HEK293T (cell line): ENCODE measurements around the gene CELF4.

Experiments used
- CTCF ChIA-PET: fragments of 350-600 bp; formaldehyde crosslinking; extraction: SDS; loops from one replicate; lab custom pipeline; 2021; ENCODE audit warnings: antibody characterized with exemption, inconsistent platforms; lab: Yijun Ruan, JAX
- POLR2A ChIA-PET: fragments of 350-600 bp; formaldehyde crosslinking; extraction: SDS; loops from one replicate; lab custom pipeline; 2020; ENCODE audit warnings: antibody characterized with exemption, inconsistent platforms; lab: Yijun Ruan, JAX
- DNase-seq: peaks from one replicate; pipeline ENCODE4 v3.0.0; 2012; ENCODE audit warnings: mixed read lengths; ENCODE audit errors: extremely low spot score
- ARNT ChIP-seq: fragments of 450-650 bp; IDR thresholded peaks from 2 replicates; pipeline ENCODE4 v1.6.1; 2017; ENCODE audit warnings: mild to moderate bottlenecking
- BHLHE40 ChIP-seq: fragments of 450-650 bp; IDR thresholded peaks from 2 replicates; pipeline ENCODE4 v1.6.1; 2016; ENCODE audit warnings: mild to moderate bottlenecking, moderate library complexity, borderline replicate concordance
- CTBP1 ChIP-seq: fragments of 450-650 bp; IDR thresholded peaks from 2 replicates; pipeline ENCODE4 v1.6.1; 2016; ENCODE audit warnings: borderline replicate concordance
- ELF4 ChIP-seq: fragments of 450-650 bp; IDR thresholded peaks from 2 replicates; pipeline ENCODE4 v1.6.1; 2017; ENCODE audit warnings: antibody characterized with exemption
- FOXA1 ChIP-seq: fragments of 450-650 bp; IDR thresholded peaks from 2 replicates; pipeline ENCODE4 v1.6.1; 2016; ENCODE audit warnings: mild to moderate bottlenecking
- FOXK2 ChIP-seq: fragments of 450-650 bp; IDR thresholded peaks from 2 replicates; pipeline ENCODE4 v1.6.1; 2016; ENCODE audit warnings: mild to moderate bottlenecking
- FOXM1 ChIP-seq: fragments of 450-650 bp; IDR thresholded peaks from 2 replicates; pipeline ENCODE4 v1.6.1; 2017; ENCODE audit warnings: mild to moderate bottlenecking, borderline replicate concordance
- HDGF ChIP-seq: fragments of 450-650 bp; IDR thresholded peaks from 2 replicates; pipeline ENCODE4 v1.6.1; 2017; ENCODE audit warnings: antibody characterized with exemption, borderline replicate concordance
- L3MBTL2 ChIP-seq: fragments of 450-650 bp; conservative IDR thresholded peaks from 2 replicates; pipeline ENCODE4 v1.6.1; 2016; ENCODE audit warnings: mild to moderate bottlenecking
- LEF1 ChIP-seq: fragments of 450-650 bp; IDR thresholded peaks from 2 replicates; pipeline ENCODE4 v1.6.1; 2017; ENCODE audit warnings: mild to moderate bottlenecking, borderline replicate concordance
- NFRKB ChIP-seq: fragments of 450-650 bp; IDR thresholded peaks from 2 replicates; pipeline ENCODE4 v1.6.1; 2016; ENCODE audit warnings: mild to moderate bottlenecking, moderate library complexity
- PKNOX1 ChIP-seq: fragments of 450-650 bp; IDR thresholded peaks from 2 replicates; pipeline ENCODE4 v1.6.1; 2016
- SP1 ChIP-seq: fragments of 450-650 bp; IDR thresholded peaks from 2 replicates; pipeline ENCODE4 v1.6.1; 2017
- SUZ12 ChIP-seq: fragments of 450-650 bp; IDR thresholded peaks from 2 replicates; pipeline ENCODE4 v1.6.1; 2016; ENCODE audit warnings: mild to moderate bottlenecking
- TARDBP ChIP-seq: fragments of 450-650 bp; IDR thresholded peaks from 2 replicates; pipeline ENCODE4 v1.6.1; 2016
- ZNF384 ChIP-seq: fragments of 450-650 bp; IDR thresholded peaks from 2 replicates; pipeline ENCODE4 v1.6.1; 2016

CELF4 gene

GRCh38 chr18:37578182-37578678 is 12.6 kb upstream of the CELF4 start:
- CTCF ChIA-PET: interaction anchor here (0.7 to 1.4 kb wide), 3 partner anchors 9 to 12 kb away, joined by 3 to 4 read pairs (median 4); no protein-coding TSS in a partner anchor
- no peak for DNase-seq
- POLR2A ChIA-PET: no interaction called here
- TF ChIP-seq FOXK2: no peak
- no peak for TF ChIP-seq FOXA1
- no peak for TF ChIP-seq ZNF384
- TF ChIP-seq SUZ12: no peak
- TF ChIP-seq ARNT: no peak
- TF ChIP-seq NFRKB: no peak
- TF ChIP-seq PKNOX1: no peak
- no peak for TF ChIP-seq TARDBP
- TF ChIP-seq L3MBTL2: no peak
- TF ChIP-seq FOXM1: no peak
- TF ChIP-seq LEF1: no peak
- no peak for TF ChIP-seq CTBP1
- no peak for TF ChIP-seq BHLHE40
- TF ChIP-seq ELF4: no peak
- no peak for TF ChIP-seq HDGF

- ChIA-PET POLR2A (no interaction called here), CTCF (interaction anchor here (0.6 kb wide), 1 partner anchor 37 kb away, joined by 3 read pairs; no protein-coding TSS in a partner anchor)
- DNase-seq: no peak
- TF ChIP-seq TARDBP (no peak), FOXK2 (no peak), SP1 (no peak)
These were observed 11.5 kb upstream of the CELF4 start for GRCh38 chr18:37577051-37577611.

- POLR2A ChIA-PET: interaction anchor here (1.2 kb wide), 1 partner anchor 9 kb away, joined by 4 read pairs; no protein-coding TSS in a partner anchor
These were observed 10.0 kb upstream of the CELF4 start for GRCh38 chr18:37575646-37576045.

GRCh38 chr18:37574113-37574512 is 8.5 kb upstream of the CELF4 start:
- DNase-seq: no peak
- CTCF ChIA-PET: no interaction called here
- POLR2A ChIA-PET: no interaction called here
- no peak for TF ChIP-seq SUZ12
- no peak for TF ChIP-seq LEF1
- no peak for TF ChIP-seq FOXM1
- TF ChIP-seq CTBP1: no peak
- no peak for TF ChIP-seq SP1
- no peak for TF ChIP-seq PKNOX1

More at GRCh38 chr18:37575646-37576045, 10.0 kb upstream of the CELF4 start:
- TF ChIP-seq HDGF: no peak
- TF ChIP-seq LEF1: no peak
- no peak for TF ChIP-seq NFRKB
- no peak for TF ChIP-seq BHLHE40
- TF ChIP-seq PKNOX1: no peak
- TF ChIP-seq L3MBTL2: no peak
- no peak for TF ChIP-seq FOXA1
- TF ChIP-seq ARNT: no peak
- TF ChIP-seq ZNF384: no peak
- no peak for TF ChIP-seq CTBP1
- no peak for TF ChIP-seq FOXM1
- no peak for TF ChIP-seq TARDBP
- no peak for TF ChIP-seq FOXK2
- DNase-seq: no peak
- CTCF ChIA-PET: no interaction called here

GRCh38 chr18:37572736-37573135 is 7.1 kb upstream of the CELF4 start:
- DNase-seq: no peak
- CTCF ChIA-PET: no interaction called here
- POLR2A ChIA-PET: no interaction called here
- no peak for TF ChIP-seq LEF1
- no peak for TF ChIP-seq L3MBTL2
- TF ChIP-seq BHLHE40: no peak
- no peak for TF ChIP-seq ARNT
- no peak for TF ChIP-seq ZNF384
- no peak for TF ChIP-seq SUZ12
- no peak for TF ChIP-seq FOXM1
- no peak for TF ChIP-seq TARDBP
- no peak for TF ChIP-seq HDGF
- TF ChIP-seq NFRKB: no peak
- TF ChIP-seq PKNOX1: no peak
- TF ChIP-seq FOXK2: no peak
- TF ChIP-seq FOXA1: no peak
- TF ChIP-seq SP1: no peak
- no peak for TF ChIP-seq CTBP1
- no peak for TF ChIP-seq ELF4

- no peak for DNase-seq
- ChIA-PET POLR2A (interaction anchor here (0.7 kb wide), 1 partner anchor 13 kb away, joined by 3 read pairs; no protein-coding TSS in a partner anchor), CTCF (no interaction called here)
- TF ChIP-seq FOXA1 (no peak), SP1 (no peak), TARDBP (no peak), SUZ12 (no peak), FOXM1 (no peak), ELF4 (no peak), ARNT (no peak), L3MBTL2 (no peak)
These were observed 5.7 kb upstream of the CELF4 start for GRCh38 chr18:37571266-37571665.
